HG03280 (cell line): Measurements from ENCODE around the gene DCTPP1.

Experiments
- ATAC-seq: cut with Tn5 transposase; IDR thresholded peaks from one replicate; pipeline ENCODE4 v1.9.1; 2021; ENCODE audit warnings: mild to moderate bottlenecking, moderate library complexity; ENCODE audit not compliant: unreplicated experiment

Gene DCTPP1

GRCh38 chr16:30447512-30448226 lies 17.8 kb upstream of the DCTPP1 start:
- ATAC-seq = no peak

DNA sequence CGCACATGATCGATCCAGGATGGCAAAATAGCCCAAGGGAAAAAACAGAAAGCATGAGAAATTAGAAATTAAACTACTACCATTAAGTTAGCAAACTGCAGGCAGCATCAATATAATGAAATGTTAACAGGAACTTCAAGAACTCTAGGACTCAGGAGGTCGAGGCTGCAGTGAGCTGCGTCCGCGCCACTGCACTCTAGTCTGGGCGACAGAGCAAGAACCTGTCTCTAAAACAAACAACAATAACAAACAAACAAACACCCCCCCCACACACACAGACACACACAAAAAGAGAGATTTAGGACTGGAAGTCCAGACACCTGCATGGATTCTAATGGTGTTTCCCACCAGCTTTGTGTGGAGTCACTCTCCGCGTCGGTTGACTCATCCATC lies 16.4 kb upstream of the DCTPP1 start:
- ATAC-seq = no peak

DNA sequence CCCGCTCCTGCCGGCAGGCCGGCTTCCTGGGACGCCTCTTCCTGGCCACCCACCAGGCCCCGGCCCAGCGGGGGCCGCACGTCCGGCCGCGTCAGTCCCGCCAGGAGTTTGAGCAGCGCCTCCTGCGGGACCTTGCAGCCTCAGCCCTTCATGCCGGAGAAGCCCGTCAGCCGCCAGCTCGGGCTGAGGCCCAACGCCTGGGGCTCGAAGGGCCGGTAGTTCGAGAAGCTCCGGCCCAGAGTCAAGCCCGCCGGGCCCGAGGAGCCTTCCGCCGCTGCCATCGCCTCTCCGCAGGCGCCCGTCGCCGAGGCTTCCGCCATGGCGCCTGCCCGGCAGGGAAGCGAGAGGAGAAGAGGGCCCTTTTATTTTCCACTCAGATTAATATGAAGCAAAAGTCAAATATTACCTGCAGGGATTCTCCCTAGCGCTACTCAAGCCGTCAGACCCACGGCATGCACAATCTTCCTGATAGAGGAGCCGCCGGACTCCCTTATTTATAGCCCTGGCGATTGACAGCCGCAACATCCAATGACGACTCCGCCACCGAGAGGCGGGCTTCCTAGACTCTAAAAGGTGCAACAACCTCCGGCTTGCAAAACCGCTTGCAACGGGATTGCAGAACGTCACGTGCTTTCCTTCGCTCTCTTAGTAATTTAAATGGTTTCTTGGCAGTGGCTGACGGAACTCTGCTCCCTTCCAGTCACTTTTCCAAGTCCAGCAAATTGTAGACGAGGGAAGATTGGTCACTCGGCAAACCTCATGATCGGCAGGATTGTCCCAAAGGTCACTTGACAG lies 15.8 kb upstream of the DCTPP1 start, which contains the start of gene SEPHS2:
Gene SEPHS2 (minus strand): TSS at position 467 of the 795 bp plus-strand sequence. CDS start 147 bp downstream, at position 320.
- peak; percentile 87 for ATAC-seq

DNA sequence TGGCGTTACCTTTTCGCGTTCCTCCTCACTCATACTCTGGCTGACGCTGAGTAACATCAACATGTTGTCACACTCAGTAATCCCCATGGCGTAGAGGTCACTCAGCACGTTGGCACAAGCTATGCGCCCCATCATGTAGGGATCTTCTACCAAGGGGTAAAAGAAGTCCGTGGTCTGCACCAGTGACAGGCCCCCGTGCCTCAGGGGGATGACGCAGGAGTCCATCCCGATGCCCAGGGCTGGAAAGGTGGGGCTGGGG lies 15.2 kb upstream of the DCTPP1 start:
- no peak for ATAC-seq

DNA sequence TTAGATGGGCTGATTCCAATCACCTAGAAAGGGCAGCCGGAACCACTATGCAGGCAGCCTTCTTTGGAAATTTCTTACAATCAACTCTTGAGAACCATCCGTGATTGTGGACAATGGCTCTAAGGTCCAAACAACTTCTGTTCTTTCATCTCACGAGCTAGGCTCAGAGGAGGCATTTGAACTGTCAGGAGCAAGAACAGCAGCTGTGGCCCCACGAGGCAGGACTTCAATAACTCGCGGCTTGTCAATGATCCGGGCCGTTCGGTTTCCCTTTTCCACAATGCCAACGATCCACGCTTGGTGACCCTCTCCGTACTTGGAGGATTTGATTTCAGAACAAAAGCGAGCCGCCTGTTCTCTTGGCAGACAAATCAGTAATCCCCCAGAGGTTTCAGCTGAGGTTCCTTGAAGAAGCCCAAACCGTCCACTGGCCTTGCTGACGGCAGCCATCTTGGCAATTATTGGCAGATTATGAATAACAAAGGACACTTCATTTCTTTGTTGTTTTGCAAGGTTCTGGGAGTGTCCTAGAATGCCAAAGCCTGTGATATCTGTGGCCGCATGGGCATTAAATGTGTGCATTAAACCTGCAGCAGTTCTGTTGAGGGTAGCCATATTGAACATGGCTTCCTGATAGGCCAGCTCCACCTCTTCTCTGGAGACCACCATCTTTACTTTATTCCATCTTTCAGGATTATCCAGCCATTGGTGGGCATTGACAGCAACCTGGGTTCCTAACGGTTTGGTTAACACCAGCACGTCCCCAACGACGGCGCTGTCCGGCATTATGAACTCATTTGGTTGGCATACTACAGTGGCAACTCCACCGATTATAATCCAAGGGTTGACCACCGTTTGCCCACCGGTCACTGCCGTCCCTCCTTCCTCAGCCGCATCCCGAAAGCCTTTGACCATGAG lies 14.7 kb upstream of the DCTPP1 start:
- ATAC-seq = no peak

- ATAC-seq = no peak
Observed at GRCh38 chr16:30443631-30444030, 13.8 kb upstream of the DCTPP1 start.

DNA sequence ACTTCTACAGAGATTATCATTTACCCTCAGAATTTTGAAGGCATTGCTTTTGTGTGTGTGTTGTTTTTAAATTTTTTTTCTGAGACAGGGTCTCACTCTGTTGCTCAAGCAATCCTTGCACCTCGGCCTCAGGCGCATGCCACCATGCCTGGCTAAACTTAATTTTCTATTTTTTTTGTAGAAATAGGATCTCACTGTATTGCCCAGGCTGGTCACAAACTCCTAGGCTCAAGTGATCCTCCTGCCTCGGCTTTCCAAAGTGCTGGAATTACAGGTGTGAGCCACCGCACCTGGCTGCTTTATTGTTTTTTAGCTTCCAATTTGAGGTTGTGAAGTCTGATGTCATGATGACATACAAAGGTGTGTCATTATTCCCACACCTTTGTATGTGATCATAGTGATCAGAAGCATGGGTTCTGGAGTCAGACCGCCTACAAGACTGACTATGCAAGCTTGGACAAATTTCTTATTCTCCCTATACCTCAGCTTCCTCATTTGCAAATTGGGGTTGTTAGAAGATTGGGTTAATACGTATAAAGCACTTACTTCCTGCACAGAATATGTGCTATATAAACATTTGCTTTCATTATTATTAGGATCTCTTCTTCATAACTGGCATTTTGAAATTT lies 10.0 kb upstream of the DCTPP1 start:
- ATAC-seq = no peak

- no peak for ATAC-seq
Observed at GRCh38 chr16:30438835-30439234, 9.0 kb upstream of the DCTPP1 start.

- no peak for ATAC-seq
Observed at GRCh38 chr16:30437511-30438046, 7.7 kb upstream of the DCTPP1 start.

GRCh38 chr16:30434852-30435251 lies 5.0 kb upstream of the DCTPP1 start:
- no peak for ATAC-seq

- peak; percentile 6 for ATAC-seq
Observed at GRCh38 chr16:30430428-30430970, 669 bp upstream of the DCTPP1 start.

GRCh38 chr16:30429418-30429677 lies 482 bp downstream of the DCTPP1 start:
- ATAC-seq = no peak

GRCh38 chr16:30428055-30428454 lies 1.8 kb downstream of the DCTPP1 start:
- no peak for ATAC-seq

- no peak for ATAC-seq
Observed at GRCh38 chr16:30421010-30421409, 8.8 kb downstream of the DCTPP1 start.

DNA sequence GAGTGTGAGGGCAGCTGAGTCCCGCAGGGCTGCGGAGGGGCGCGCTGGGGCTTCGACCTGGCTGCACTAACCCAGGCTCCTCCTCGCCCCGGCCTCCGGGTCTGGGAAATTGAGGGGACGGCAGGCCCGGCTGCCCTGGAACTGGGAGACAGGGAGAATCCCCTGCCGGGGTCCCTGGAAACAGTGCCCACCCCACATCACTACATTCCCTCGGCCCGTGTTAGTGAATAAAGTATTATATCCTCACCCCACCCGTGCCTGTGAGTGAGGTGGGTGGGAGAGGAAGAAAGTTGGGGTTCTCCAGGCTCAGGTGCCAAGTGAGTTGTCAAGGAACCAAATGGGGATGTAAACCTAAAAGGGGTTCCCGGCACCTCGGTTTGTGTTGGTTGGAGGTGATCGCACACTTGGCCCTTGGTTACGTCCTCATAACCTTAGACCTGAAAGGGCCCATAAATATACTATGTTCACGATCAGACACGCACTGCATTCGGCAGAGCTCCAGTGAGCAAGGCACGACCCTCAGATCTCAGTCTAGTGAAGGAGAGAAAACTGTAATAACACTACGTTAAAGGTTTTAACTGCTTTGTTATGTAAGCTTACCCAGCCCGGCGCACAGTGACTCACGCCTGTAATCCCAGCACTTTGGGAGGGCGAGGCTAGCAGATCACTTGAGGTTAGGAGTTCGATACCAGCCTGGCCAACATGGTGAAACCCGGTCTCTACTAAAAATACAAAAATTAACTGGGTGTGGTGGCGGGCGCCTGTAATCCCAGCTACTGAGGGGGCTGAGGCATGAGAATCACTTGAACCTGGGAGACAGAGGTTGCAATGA lies 11.3 kb downstream of the DCTPP1 start:
- no peak for ATAC-seq

DNA sequence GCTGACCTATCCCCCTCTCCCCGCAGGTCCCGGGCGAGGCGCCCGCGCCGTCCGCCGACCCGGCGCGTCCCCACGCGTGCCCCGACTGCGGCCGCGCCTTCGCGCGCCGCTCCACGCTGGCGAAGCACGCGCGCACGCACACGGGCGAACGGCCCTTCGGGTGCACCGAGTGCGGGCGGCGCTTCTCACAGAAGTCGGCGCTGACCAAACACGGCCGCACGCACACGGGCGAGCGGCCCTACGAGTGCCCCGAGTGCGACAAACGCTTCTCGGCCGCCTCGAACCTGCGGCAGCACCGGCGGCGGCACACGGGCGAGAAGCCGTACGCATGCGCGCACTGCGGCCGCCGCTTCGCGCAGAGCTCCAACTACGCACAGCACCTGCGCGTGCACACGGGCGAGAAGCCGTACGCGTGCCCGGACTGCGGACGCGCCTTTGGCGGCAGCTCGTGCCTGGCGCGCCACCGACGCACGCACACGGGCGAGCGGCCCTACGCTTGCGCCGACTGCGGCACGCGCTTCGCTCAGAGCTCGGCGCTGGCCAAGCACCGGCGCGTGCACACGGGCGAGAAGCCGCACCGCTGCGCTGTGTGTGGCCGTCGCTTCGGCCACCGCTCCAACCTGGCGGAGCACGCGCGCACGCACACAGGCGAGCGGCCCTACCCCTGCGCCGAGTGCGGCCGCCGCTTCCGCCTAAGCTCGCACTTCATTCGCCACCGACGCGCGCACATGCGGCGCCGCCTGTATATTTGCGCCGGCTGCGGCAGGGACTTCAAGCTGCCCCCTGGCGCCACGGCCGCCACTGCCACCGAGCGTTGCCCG lies 12.1 kb downstream of the DCTPP1 start:
- peak; percentile 81 for ATAC-seq

GRCh38 chr16:30416624-30417528 lies 13.0 kb downstream of the DCTPP1 start:
- peak; percentile 14 for ATAC-seq

GRCh38 chr16:30416047-30416603 lies 13.7 kb downstream of the DCTPP1 start:
- no peak for ATAC-seq
